Body of pancreas (tissue), 4 donors: ENCODE data around the gene CSMD2.

Source experiments
- CTCF ChIP-seq, 7 experiments: fragments of 450-650 bp in 4 of 7; fragments of 200-600 bp in 3 of 7; sonication (generic) in 3 of 7; IDR thresholded peaks; one replicate each; pipeline ENCODE4 v1.5.1; 2016 to 2019; ENCODE audit warnings: antibody characterized with exemption in 7 of 7
- POLR2A ChIP-seq, 3 donors: fragments of 450-650 bp; IDR thresholded peaks; one replicate each; pipeline ENCODE4 v1.6.1; 2016; ENCODE audit warnings: antibody characterized with exemption in 3 of 3, mild to moderate bottlenecking in 2 of 3

- TF ChIP-seq POLR2A (IDR thresholded peaks at IDR 0.05) (no peak), CTCF (IDR thresholded peaks at IDR 0.05) (no peak)
Measured at GRCh38 chr1:33736496-33736895, 428.5 kb downstream of the CSMD2 start.
